ENCODE data around the gene CD79B. TPM values are rescaled to one million over a fixed set of nuclear protein-coding genes. Genes with fewer than 3 reads are reported as not detected.

CD79B gene
- total and polyA plus RNA-seq, 2 of the 8 experiments (the other 6 are each of a cell fraction or from before 2014, with no cell fraction given) = 1.5 to 3.9 TPM

DNA sequence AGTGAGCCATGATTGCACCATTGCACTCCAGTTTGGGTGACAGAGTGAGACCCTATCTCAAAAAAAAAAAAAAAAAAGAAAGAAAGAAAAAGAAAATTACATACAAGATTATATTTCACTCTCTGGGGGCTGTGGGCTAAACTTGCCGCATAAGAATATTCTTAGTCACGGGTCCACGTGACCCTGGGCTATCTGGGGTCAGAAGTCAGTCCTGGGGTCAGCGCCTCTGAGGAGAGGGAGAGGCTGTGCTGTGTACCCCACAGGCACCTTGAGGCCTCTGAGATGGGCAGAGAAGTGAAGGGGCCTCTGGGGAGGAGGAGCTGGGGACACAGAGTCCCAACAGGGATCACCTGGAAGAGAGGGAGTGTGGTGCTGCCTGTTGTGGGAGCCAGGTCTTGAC is 5.8 kb upstream of the CD79B start (continued):
- TF ChIP-seq, protein P1, sequence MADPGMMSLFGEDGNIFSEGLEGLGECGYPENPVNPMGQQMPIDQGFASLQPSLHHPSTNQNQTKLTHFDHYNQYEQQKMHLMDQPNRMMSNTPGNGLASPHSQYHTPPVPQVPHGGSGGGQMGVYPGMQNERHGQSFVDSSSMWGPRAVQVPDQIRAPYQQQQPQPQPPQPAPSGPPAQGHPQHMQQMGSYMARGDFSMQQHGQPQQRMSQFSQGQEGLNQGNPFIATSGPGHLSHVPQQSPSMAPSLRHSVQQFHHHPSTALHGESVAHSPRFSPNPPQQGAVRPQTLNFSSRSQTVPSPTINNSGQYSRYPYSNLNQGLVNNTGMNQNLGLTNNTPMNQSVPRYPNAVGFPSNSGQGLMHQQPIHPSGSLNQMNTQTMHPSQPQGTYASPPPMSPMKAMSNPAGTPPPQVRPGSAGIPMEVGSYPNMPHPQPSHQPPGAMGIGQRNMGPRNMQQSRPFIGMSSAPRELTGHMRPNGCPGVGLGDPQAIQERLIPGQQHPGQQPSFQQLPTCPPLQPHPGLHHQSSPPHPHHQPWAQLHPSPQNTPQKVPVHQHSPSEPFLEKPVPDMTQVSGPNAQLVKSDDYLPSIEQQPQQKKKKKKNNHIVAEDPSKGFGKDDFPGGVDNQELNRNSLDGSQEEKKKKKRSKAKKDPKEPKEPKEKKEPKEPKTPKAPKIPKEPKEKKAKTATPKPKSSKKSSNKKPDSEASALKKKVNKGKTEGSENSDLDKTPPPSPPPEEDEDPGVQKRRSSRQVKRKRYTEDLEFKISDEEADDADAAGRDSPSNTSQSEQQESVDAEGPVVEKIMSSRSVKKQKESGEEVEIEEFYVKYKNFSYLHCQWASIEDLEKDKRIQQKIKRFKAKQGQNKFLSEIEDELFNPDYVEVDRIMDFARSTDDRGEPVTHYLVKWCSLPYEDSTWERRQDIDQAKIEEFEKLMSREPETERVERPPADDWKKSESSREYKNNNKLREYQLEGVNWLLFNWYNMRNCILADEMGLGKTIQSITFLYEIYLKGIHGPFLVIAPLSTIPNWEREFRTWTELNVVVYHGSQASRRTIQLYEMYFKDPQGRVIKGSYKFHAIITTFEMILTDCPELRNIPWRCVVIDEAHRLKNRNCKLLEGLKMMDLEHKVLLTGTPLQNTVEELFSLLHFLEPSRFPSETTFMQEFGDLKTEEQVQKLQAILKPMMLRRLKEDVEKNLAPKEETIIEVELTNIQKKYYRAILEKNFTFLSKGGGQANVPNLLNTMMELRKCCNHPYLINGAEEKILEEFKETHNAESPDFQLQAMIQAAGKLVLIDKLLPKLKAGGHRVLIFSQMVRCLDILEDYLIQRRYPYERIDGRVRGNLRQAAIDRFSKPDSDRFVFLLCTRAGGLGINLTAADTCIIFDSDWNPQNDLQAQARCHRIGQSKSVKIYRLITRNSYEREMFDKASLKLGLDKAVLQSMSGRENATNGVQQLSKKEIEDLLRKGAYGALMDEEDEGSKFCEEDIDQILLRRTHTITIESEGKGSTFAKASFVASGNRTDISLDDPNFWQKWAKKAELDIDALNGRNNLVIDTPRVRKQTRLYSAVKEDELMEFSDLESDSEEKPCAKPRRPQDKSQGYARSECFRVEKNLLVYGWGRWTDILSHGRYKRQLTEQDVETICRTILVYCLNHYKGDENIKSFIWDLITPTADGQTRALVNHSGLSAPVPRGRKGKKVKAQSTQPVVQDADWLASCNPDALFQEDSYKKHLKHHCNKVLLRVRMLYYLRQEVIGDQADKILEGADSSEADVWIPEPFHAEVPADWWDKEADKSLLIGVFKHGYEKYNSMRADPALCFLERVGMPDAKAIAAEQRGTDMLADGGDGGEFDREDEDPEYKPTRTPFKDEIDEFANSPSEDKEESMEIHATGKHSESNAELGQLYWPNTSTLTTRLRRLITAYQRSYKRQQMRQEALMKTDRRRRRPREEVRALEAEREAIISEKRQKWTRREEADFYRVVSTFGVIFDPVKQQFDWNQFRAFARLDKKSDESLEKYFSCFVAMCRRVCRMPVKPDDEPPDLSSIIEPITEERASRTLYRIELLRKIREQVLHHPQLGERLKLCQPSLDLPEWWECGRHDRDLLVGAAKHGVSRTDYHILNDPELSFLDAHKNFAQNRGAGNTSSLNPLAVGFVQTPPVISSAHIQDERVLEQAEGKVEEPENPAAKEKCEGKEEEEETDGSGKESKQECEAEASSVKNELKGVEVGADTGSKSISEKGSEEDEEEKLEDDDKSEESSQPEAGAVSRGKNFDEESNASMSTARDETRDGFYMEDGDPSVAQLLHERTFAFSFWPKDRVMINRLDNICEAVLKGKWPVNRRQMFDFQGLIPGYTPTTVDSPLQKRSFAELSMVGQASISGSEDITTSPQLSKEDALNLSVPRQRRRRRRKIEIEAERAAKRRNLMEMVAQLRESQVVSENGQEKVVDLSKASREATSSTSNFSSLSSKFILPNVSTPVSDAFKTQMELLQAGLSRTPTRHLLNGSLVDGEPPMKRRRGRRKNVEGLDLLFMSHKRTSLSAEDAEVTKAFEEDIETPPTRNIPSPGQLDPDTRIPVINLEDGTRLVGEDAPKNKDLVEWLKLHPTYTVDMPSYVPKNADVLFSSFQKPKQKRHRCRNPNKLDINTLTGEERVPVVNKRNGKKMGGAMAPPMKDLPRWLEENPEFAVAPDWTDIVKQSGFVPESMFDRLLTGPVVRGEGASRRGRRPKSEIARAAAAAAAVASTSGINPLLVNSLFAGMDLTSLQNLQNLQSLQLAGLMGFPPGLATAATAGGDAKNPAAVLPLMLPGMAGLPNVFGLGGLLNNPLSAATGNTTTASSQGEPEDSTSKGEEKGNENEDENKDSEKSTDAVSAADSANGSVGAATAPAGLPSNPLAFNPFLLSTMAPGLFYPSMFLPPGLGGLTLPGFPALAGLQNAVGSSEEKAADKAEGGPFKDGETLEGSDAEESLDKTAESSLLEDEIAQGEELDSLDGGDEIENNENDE (IDR thresholded peaks at IDR 0.05; ENCODE audit: insufficient replicate concordance, low read length) = no peak
- TF ChIP-seq BACH1 (IDR thresholded peaks at IDR 0.05; ENCODE audit: low read length) (no peak), GTF2F1 (IDR thresholded peaks at IDR 0.05; ENCODE audit: borderline replicate concordance, low read depth, low read length) (no peak), HDAC2 (IDR thresholded peaks at IDR 0.05; ENCODE audit: borderline replicate concordance in 1 of 2, low read depth in 2 of 2, low read length in 2 of 2) (no peak), SP2 (IDR thresholded peaks at IDR 0.05; ENCODE audit: low read length) (no peak), CTBP2 (IDR thresholded peaks at IDR 0.05; ENCODE audit: borderline replicate concordance, insufficient read depth, insufficient read length, low read length) (no peak), RBBP5 (IDR thresholded peaks at IDR 0.05; ENCODE audit: borderline replicate concordance, low read depth, low read length) (no peak), SP4 (IDR thresholded peaks at IDR 0.05; ENCODE audit: low read length) (no peak), POU5F1 (IDR thresholded peaks at IDR 0.05; ENCODE audit: low read depth, low read length) (no peak)
- TF ChIP-seq, protein P2, sequence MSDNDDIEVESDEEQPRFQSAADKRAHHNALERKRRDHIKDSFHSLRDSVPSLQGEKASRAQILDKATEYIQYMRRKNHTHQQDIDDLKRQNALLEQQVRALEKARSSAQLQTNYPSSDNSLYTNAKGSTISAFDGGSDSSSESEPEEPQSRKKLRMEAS (IDR thresholded peaks at IDR 0.05) = no peak
